GM19452 (cell line): ENCODE measurements around the gene ZNF564.
"Not testable (repeated sequence)": the region's sequence is repeated elsewhere in the genome, so short reads cannot be mapped to it uniquely, and the experiment has no call there.

ENCODE experiments used
- ATAC-seq: cut with Tn5 transposase; IDR thresholded peaks from one replicate; pipeline ENCODE4 v1.9.1; 2021; ENCODE audit not compliant: unreplicated experiment

The ZNF564 gene

DNA sequence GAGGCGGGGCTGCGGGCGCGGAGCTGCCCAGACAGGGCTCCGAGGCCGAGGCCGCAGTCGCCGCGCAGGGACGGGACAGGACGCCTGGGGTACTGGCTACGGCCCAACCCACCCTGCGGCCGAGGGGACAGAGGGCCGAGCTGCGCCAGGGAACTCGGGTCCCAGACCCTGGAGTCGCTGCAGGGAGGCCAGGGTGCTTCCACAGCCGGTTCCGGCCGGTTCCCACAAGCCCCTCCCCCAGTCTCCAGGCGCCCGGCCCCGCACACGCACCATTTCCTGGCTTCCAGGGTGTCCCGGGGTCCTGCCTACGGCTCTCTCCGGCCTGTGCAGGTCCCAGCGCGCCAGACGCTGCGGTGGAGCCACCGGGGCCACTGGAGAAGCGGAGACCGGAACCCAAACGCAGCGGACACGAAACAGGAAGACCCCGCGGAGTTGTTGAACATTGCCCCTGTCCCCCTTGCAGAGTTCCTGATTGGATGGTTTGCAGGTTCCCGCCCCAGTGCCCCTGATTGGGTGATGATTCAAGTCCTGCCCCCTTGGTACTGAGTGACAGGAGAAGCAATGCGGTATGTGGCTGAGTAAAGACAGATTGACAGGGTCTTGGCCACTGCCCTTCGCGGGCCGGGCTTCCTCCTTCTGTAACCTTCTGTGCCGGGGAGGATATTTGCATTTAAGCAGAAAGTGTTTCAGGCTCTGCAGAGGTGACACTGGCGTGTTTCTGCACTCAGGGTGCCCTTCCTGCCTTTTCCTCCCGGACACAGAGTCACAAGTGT is at the start of gene ZNF564:
Gene ZNF564 (minus strand): TSS at position 423 of the 773 bp plus-strand sequence. CDS start 150 bp downstream, at position 273.
- ATAC-seq, result peak; percentile 96

DNA sequence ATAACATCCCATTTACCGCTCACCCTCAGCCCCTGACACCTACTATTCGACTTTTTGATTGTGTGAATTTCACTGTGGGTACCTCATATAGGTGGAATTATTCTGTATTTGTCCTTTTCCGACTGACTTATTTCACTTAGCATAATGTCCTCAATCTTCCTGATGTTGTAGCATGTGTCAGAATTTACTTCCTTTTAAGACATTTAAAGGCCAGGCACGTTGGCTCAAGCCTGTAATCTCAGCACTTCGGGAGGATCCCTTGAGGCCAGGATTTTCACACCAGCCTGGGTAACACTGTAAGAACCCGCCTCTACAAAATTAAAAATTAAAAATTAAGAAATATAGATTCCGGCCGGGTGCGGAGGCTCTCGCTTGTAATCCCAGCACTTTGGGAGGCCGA is 46.3 kb upstream of the ZNF564 start:
- ATAC-seq, result no peak

- no peak for ATAC-seq
These were observed 45.8 kb upstream of the ZNF564 start for GRCh38 chr19:12596927-12597548.

GRCh38 chr19:12596485-12596884 is 45.2 kb upstream of the ZNF564 start:
- ATAC-seq, result no peak

- ATAC-seq, result no peak
These were observed 29.8 kb upstream of the ZNF564 start for GRCh38 chr19:12581100-12581499.

- ATAC-seq, result no peak
These were observed 29.0 kb upstream of the ZNF564 start for GRCh38 chr19:12580180-12580694.

DNA sequence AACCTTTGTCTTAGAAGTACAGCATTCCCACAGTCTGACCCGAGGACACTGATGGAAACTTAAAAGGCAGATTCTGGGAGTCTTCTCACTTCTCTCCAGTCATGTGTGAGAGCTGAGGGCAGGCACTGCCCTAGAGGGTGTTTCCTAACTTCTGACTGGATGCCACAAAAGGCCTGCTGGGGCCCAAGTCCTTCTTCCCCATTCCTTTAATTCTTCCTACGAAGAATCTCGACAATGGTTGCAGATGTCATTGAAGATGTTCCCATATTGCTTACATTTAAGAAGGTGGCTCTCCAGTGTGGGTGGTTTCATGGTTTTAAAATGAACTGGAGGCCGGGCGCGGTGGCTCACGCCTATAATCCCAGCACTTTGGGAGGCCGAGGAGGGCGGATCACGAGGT is 27.4 kb upstream of the ZNF564 start:
- ATAC-seq, result no peak

GRCh38 chr19:12574036-12574435 is 22.8 kb upstream of the ZNF564 start:
- ATAC-seq, result no peak

DNA sequence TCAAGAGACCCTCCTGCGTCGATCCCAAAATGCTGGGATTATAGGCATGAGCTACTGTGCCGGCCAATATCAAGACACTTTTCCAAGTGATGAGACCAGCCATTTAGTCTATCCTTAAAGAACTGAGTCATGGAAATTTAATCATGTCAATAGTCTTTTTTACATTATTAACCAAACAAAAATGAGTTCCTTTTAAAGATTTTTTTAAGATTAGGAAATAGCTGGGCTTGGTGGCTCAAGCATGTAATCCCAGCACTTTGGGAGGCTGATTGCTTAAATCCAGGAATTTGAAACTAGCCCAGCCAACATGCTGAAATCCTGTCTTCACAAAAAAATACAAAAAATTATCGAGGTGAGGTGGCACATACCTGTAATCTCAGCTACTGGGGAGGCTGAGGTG is 16.7 kb upstream of the ZNF564 start:
- no peak for ATAC-seq

DNA sequence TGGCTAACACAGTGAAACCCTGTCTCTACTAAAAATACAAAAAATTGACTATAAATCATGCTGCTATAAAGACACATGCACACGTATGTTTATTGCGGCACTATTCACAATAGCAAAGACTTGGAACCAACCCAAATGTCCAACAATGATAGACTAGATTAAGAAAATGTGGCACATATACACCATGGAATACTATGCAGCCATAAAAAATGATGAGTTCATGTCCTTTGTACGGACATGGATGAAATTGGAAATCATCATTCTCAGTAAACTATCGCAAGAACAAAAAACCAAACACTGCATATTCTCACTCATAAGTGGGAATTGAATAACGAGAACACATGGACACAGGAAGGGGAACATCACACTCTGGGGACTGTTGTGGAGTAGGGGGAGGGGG is 15.1 kb upstream of the ZNF564 start:
- not testable (repeated sequence) for ATAC-seq

- no peak for ATAC-seq
These were observed 12.9 kb upstream of the ZNF564 start for GRCh38 chr19:12564016-12564664.

DNA sequence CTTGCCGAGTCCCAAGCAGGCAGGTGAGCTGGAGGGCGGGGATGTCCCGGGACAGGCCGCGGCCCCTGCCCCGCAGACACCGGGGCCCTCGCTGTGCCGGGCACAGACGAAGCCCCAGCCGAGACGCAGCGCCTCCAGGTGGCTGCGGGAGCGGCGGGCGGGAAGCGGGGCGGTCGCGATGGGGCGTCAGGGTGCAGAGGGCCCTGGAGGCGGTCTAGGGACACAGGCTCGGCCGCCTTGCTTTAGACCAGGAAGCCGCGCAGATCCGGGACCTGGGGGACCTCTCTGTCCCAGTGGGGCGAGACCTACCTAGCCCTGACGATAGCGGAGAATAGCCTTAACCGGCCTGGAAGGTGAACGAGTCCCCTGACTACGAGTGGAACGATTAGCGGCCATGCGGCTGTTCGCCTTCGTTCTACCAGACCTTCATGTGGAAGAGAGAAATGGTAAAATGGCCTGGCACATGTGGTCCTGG is 4.2 kb upstream of the ZNF564 start:
- no peak for ATAC-seq

DNA sequence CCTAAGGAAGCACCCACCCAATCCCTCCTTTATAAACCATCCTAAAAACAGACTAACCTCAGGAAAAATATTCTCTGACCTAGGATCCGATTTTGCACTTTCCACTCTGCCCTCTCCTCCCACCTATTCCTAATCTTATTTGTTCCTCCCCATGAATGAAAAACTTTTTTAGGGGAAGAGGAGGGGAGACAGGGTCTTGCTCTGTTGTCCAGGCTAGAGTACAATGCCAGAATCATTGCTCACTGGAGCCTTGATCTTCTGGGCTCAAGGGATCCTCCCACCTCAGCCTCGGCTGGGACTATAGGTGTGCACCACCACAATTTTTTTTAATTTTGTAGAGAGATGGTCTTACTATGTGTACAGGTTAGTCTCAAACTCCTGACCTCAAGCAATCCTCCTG is 4.4 kb downstream of the ZNF564 start:
- no peak for ATAC-seq

GRCh38 chr19:12546068-12546467 is 5.2 kb downstream of the ZNF564 start:
- no peak for ATAC-seq

- no peak for ATAC-seq
These were observed 6.0 kb downstream of the ZNF564 start for GRCh38 chr19:12545267-12545666.

GRCh38 chr19:12544401-12544876 is 6.8 kb downstream of the ZNF564 start:
- ATAC-seq, result no peak

DNA sequence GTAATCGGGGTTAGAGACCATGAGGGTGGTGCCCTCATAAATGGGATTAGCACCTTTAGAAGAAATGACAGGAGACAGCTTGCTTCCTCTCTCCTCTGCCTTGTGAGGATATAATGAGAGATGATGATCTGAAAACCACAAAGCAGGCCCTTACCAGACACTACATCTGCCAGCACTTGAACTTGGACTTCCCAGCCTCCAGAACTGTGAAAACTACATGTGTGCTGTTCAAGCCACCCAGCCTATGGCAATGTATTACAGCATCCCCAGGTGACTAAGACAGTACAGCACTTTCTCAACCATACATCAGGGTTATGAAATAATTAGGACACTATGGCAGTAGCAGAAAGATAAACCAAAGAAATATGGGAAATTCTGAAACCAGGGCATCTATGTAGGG is 7.4 kb downstream of the ZNF564 start:
- ATAC-seq, result no peak

DNA sequence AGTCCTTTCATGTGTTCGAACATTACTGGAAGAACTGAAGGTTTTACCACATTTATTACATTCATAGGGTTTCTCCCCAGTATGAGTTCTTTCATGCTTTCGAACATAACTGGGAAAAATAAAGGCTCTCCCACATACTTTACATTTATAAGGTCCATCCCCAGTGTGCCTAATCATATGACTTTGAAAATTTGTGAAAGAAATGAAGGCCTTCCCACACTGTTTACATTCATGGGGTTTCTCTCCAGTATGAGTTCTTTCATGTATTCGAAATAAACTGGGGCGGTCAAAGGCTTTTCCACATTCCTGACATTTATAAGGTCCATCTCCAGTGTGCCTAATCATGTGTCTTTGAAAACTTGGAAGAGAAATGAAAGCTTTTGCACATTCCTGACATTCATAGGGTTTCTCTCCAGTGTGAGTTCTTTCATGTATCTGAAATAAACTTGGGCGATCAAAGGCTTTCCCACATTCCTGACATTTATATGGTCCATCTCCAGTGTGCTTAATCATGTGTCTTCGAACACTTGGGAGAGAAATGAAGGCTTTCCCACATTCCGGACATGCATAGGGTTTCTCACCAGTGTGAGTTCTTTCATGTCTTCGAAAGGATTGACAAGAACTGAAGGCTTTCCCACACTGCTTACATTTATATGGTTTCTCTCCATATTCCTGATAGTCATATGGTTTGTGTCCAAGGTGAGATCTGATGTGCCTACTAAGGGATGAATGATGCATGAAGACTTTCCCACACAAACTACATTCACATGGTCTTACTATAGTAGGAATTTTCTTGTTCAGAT is 24.0 kb downstream of the ZNF564 start:
- ATAC-seq, result no peak

GRCh38 chr19:12526542-12526941 is 24.7 kb downstream of the ZNF564 start:
- ATAC-seq, result no peak

DNA sequence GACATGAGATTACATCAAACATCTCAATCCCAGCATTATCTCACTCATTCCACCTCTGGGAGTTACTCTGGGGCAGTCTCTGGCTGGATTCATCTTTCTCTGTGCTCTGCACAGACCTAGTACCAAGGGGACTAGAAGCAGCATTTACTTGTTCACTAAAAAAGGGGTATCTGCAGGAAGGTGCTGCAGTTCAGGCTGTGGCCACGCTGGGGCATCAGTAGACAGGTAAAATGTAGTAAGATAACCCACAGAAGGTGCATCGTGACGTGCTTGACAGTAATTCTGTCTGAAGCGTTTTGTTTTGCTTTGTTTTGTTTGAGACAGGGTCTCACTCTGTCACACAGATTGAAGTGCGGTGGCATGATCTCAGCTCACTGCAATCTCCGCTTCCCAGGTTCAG is 29.3 kb downstream of the ZNF564 start:
- ATAC-seq, result no peak

GRCh38 chr19:12513531-12514061 is 37.7 kb downstream of the ZNF564 start:
- no peak for ATAC-seq
